Spleen (tissue), 7 donors: ENCODE data around the gene HSF2.

Source experiments
- CTCF ChIP-seq, 11 experiments: fragments of 200-600 bp in 7 of 11; fragments of 450-650 bp in 4 of 11; sonication (generic) in 4 of 11; IDR thresholded peaks in 8 of 11; conservative IDR thresholded peaks in 3 of 11; 1 replicate in 7 of 11; 2 replicates in 4 of 11; pipeline versions ENCODE4 v1.4.0 to v1.8.0; 2016 to 2021; ENCODE audit warnings: antibody characterized with exemption in 11 of 11, inconsistent platforms in 4 of 11, mild to moderate bottlenecking in 1 of 11
- POLR2A ChIP-seq, 3 donors: fragments of 450-650 bp; IDR thresholded peaks; one replicate each; pipeline ENCODE4 v1.5.1; 2017; ENCODE audit warnings: antibody characterized with exemption in 3 of 3, mild to moderate bottlenecking in 1 of 3
- POLR2AphosphoS5 ChIP-seq, 3 donors: sonication (generic); formaldehyde crosslinking; IDR thresholded peaks; one replicate each; pipeline ENCODE4 v1.5.1; 2017; ENCODE audit warnings: antibody characterized with exemption in 3 of 3
- donor health status: DM: no; HTN: no; CAD: no; lungs with moderate emphysema.
- donor health status: DM: no; HTN: no; CAD: no.
- donor health status: DM: no; HTN: no; CAD: no.

- no peak for TF ChIP-seq POLR2A (IDR thresholded peaks at IDR 0.05)
- TF ChIP-seq CTCF (IDR thresholded peaks at IDR 0.05 in 8 of 11, conservative IDR thresholded peaks at IDR 0.05 in 3 of 11) = no peak
- TF ChIP-seq POLR2AphosphoS5 (IDR thresholded peaks at IDR 0.05) = no peak
These were observed 6.7 kb upstream of the HSF2 start for GRCh38 chr6:122392564-122393350.
